Peyer's patch (tissue), 4 donors: ENCODE results near the gene CHRM4. TPM values are rescaled to one million over a fixed set of nuclear protein-coding genes. Genes with fewer than 3 reads are reported as not detected.

ENCODE experiments used
- DNase-seq, 3 donors: peaks; one replicate each; pipeline ENCODE4 v3.0.0-alpha.2; 2017 to 2019
- H3K27ac ChIP-seq, 4 donors: fragments of 200-600 bp; sonication (generic); one replicate each; pipeline ENCODE4 v1.5.1; 2016 to 2019
- H3K27me3 ChIP-seq, 2 donors: fragments of 200-600 bp; sonication (generic); one replicate each; pipeline ENCODE4 v1.5.1; 2019
- H3K36me3 ChIP-seq, 3 donors: fragments of 200-600 bp; sonication (generic); one replicate each; pipeline ENCODE4 v1.5.1; 2016 to 2019
- H3K4me1 ChIP-seq, 4 donors: fragments of 200-600 bp; sonication (generic); one replicate each; pipeline ENCODE4 v1.5.1; 2016 to 2019
- H3K4me3 ChIP-seq, 4 donors: fragments of 200-600 bp; sonication (generic); 1 replicate in 3 of 4; 2 replicates in 1 of 4; pipeline ENCODE4 v1.5.1; 2016 to 2019; ENCODE audit warnings: mild to moderate bottlenecking in 1 of 4
- H3K9me3 ChIP-seq, 4 donors: fragments of 200-600 bp; sonication (generic); one replicate each; pipeline ENCODE4 v1.5.1; 2016 to 2019; ENCODE audit warnings: mild to moderate bottlenecking in 1 of 4
- POLR2A ChIP-seq, 2 donors: fragments of 450-650 bp; IDR thresholded peaks; one replicate each; pipeline ENCODE4 v1.5.1; 2017; ENCODE audit warnings: antibody characterized with exemption in 2 of 2, mild to moderate bottlenecking in 2 of 2, moderate library complexity in 2 of 2
- total RNA-seq, 4 donors: library from RNA; depleted of rRNA; stranded (reverse); fragments of >200 nt; gene quantifications; one replicate each; pipeline ENCODE4 v1.1.0, GENCODE V29; 2016
- TF ChIP-seq, protein P1 (sequence below), 6 experiments: fragments of 450-650 bp in 4 of 6; fragments of 200-600 bp in 2 of 6; sonication (generic) in 1 of 6; IDR thresholded peaks; one replicate each; pipeline ENCODE4 v1.5.1; 2017 to 2019; ENCODE audit warnings: antibody characterized with exemption in 6 of 6, mild to moderate bottlenecking in 3 of 6, moderate library complexity in 1 of 6

CHRM4 gene
- total RNA-seq, 4 donors from 2014 or later: 11.5 to 16.5 (median 13.0) TPM

DNA sequence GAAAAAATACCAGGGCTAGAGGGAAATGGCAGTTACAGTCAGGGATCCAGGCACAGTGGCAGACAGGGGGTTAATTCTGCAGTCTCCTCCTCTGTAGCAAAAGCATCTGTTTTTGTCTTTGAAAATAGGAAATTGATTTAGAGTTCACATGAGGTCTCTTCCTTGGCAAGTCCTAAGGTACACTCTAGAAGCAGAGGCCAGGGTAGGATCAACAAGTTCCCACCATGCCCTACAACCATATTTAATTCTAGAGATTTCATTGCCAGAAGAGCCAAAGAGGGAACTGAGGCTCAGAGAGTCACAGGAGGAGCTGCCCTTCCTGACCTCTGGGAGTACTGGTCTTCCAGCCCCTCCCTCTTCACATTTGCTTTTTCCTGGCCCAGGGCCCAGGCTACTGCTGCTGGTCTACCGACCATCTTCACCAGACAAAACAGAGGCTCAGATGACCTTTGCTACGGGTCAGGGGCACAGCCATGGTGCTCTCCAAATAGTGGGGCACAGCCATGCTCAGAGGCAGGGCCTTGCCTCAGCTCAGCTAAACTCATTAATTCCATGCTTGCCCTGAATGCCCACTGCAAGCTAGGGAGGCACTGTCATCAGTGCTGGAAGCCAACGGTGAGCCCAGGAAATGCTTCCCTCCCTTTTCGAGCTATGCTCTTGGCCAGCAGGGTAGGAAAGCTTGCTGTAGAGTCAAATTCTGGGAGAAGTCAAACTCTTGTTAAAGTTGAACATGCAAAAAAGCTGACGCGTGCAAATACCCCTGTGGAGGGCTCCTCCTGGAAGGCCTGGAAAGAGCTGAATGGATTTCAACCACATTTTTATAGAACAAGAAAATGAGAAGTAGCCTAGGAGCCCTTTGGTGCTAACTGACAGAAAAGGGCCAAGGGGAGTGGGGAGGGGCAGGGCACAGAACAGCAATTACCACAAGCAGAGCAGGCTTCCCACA is 11.7 kb upstream of the CHRM4 start:
- Histone ChIP-seq H3K9me3 (no peaks in the 10 kb centered on the region), H3K27me3 (no peaks in the 10 kb centered on the region), H3K4me3 (no peak overlapping the region), H3K27ac (no peak overlapping the region), H3K4me1 (no peaks in the 10 kb centered on the region), H3K36me3 (peaks cover 0 to 66% (median 0%) of the 10 kb centered on the region in 3 donors)
- no peak for TF ChIP-seq POLR2A (IDR thresholded peaks at IDR 0.05)
- TF ChIP-seq, protein P1, sequence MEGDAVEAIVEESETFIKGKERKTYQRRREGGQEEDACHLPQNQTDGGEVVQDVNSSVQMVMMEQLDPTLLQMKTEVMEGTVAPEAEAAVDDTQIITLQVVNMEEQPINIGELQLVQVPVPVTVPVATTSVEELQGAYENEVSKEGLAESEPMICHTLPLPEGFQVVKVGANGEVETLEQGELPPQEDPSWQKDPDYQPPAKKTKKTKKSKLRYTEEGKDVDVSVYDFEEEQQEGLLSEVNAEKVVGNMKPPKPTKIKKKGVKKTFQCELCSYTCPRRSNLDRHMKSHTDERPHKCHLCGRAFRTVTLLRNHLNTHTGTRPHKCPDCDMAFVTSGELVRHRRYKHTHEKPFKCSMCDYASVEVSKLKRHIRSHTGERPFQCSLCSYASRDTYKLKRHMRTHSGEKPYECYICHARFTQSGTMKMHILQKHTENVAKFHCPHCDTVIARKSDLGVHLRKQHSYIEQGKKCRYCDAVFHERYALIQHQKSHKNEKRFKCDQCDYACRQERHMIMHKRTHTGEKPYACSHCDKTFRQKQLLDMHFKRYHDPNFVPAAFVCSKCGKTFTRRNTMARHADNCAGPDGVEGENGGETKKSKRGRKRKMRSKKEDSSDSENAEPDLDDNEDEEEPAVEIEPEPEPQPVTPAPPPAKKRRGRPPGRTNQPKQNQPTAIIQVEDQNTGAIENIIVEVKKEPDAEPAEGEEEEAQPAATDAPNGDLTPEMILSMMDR (IDR thresholded peaks at IDR 0.05): no peak
- DNase-seq: no peak

GRCh38 chr11:46397526-46397925 is 6.0 kb upstream of the CHRM4 start:
- Histone ChIP-seq H3K4me1 (peaks cover 0 to 9% (median 4%) of the 10 kb centered on the region in 4 donors), H3K27ac (no peak overlapping the region), H3K27me3 (no peaks in the 10 kb centered on the region), H3K4me3 (no peak overlapping the region), H3K36me3 (peaks cover 0 to 39% (median 0%) of the 10 kb centered on the region in 3 donors), H3K9me3 (no peaks in the 10 kb centered on the region)
- no peak for TF ChIP-seq POLR2A (IDR thresholded peaks at IDR 0.05)
- no peak for DNase-seq

- TF ChIP-seq, protein P1 (IDR thresholded peaks at IDR 0.05): no peak
- TF ChIP-seq POLR2A (IDR thresholded peaks at IDR 0.05): no peak
- H3K9me3 ChIP-seq: no peaks in the 10 kb centered on the region
- peak in 1 of 3 donors; percentile 37 for DNase-seq
These were observed 2.2 kb upstream of the CHRM4 start for GRCh38 chr11:46393759-46394158.

DNA sequence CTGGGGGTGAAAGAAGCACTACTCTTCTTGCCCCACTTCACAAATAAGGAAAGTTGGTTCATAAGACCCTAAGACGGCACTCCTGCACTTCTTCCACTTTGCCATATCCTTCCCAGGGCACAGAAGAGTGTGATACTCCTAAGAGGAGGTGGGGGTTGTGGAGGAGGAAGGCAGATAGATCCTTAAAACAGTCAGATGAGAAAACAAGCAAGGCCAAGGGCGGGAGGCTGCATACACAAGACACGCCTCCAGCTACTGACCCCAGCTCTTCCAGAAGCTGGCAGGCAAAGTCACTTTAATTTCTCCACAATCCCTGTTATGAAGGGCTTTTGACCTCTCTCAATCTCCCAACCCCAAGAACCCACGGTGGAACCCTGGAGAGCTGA is 1.6 kb upstream of the CHRM4 start:
- Histone ChIP-seq H3K27me3 (peaks cover 0 to 32% of the 10 kb centered on the region in 2 donors), H3K27ac (no peak overlapping the region), H3K4me3 (no peak overlapping the region), H3K36me3 (peaks cover 0 to 25% (median 0%) of the 10 kb centered on the region in 3 donors), H3K4me1 (peaks cover 0 to 48% (median 24%) of the 10 kb centered on the region in 4 donors), H3K9me3 (no peaks in the 10 kb centered on the region)
- TF ChIP-seq POLR2A (IDR thresholded peaks at IDR 0.05): no peak
- TF ChIP-seq, protein P1 (IDR thresholded peaks at IDR 0.05): no peak
- no peak for DNase-seq

More at GRCh38 chr11:46393759-46394158, 2.2 kb upstream of the CHRM4 start:
- peaks cover 0 to 32% of the 10 kb centered on the region in 2 donors for H3K27me3 ChIP-seq
- no peak overlapping the region for H3K4me3 ChIP-seq
- peaks cover 0 to 43% (median 24%) of the 10 kb centered on the region in 4 donors for H3K4me1 ChIP-seq
- peaks cover 0 to 27% (median 0%) of the 10 kb centered on the region in 3 donors for H3K36me3 ChIP-seq
- H3K27ac ChIP-seq: no peak overlapping the region

DNA sequence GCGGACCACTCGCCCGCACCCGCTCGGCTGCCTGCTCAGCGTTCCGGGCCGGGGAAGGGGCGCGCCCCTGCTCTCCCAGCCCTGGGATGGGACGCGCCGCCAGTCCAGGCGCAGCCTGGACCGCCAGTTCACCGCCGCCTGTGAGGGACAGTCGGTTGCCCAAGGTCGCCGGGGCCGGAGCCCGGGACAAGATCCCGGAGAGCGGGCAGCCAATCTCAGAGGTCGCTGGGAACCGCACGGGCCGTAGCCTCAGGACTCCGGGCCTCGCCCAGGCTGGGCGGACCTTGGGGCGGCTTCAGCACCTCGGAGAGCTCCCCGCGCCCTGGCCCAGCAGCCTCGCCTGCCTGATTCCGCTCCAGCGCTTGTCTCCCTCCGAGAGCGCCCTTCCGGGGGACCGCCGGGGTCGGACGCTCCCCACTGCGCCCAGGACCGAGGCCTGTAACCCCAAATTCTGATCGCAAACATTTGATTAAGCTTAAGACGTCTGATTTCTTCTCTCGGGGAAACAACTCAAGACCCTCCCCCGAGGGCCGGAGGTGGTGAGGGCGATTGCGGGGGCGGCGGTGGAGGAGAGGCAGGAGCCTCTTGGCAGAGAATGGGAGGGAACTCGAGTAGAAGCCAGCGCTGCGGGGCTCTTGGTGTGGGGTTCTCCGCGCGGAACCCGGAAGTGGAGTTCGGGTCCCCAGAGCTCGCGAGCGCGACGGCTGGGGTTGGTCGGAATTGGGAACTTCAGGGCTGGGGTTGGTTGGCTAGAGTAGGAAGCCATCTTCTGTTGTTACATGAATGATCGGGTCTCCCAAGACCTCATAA is 1.1 kb upstream of the CHRM4 start:
- peak overlapping the region; percentile 14 to 63 (median 42) for H3K4me3 ChIP-seq

More for the DNA sequence above, 1.1 kb upstream of the CHRM4 start:
- peak; percentile 52 to 90 (median 88) for DNase-seq
- Histone ChIP-seq H3K9me3 (no peaks in the 10 kb centered on the region), H3K4me1 (peaks cover 0 to 54% (median 24%) of the 10 kb centered on the region in 4 donors), H3K27ac (peak overlapping the region in 1 of 4 donors; percentile 22), H3K27me3 (peaks cover 0 to 32% of the 10 kb centered on the region in 2 donors), H3K36me3 (peaks cover 0 to 19% (median 0%) of the 10 kb centered on the region in 3 donors)
- TF ChIP-seq, protein P1 (IDR thresholded peaks at IDR 0.05): peak in 1 of 6 experiments; percentile 2
- TF ChIP-seq POLR2A (IDR thresholded peaks at IDR 0.05): no peak
